GM19324 (cell line): Measurements from ENCODE around the gene MATN3.

Experiments
- ATAC-seq: cut with Tn5 transposase; IDR thresholded peaks from one replicate; pipeline ENCODE4 v1.9.1; 2021; ENCODE audit warnings: mild to moderate bottlenecking, moderate library complexity; ENCODE audit not compliant: unreplicated experiment, low FRiP score

MATN3 gene

DNA sequence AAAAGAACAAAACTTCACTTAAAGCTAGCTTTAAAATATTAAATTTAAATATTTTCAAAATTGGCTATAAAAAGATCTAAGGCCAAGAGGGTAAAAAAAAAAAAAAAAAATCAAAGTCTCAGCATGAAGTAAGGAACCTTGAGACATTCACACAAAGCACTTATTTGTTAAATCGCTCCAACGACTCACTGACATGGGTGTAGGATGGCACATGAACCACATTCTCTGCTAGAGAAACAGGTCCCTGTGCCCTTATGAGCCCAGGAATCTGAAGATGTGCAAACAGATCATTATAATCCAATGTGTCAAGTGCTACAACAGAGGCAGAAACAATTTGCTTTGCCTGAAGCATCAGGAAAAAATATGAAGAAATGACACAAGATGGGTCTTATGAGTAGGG is 25.2 kb upstream of the MATN3 start:
- ATAC-seq: no peak

DNA sequence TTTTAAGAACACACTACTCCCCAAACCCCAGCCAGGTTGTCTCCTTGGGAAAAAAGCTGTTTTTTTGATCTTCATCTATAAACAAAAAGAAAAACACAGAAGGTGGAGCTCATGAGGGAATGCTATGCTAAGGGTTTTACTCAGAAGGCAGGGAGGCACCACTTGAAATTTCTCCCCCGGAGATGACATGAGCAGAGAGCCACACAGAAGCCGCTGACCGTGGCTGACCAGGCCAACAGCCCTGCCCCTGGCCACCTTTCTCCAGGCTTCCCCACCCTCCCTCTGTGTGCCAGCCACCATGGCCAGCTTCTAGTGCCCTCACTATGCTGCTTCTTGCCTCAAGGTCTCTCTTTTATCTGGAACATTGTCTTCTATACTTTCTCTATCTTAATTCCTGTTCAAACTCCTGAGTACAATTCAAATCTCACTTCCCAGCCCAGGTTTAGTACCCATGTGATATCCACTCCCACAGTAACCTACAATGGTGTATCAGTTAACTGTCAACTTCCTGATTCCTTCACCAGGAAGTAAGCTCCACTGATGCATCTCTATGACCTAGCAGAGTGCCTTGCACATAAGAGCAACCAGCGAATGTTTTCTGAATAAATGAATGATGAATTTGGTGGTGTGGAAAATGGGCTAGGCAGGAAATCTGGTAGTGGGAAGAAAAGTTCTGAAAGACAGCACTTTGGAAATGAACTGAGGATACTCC is 23.6 kb upstream of the MATN3 start:
- no peak for ATAC-seq

DNA sequence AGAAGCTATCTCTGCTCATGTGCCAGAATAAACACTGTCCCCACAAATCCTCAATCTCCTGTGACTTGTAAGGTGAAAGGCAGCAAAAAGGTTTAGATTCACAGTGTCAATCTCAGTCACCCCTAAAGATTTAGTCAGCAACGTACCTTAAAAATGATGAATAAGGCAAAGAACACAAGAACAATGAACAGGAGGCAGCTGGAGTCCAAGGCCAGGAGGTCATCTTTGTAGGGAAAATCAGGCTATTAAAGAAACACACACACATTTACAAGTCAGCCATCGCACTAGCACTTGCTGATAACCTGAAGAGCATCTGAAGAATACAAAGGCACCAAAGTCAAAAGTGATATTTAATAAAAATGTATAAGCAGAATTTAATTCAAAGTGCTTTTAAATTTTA is 22.4 kb upstream of the MATN3 start:
- no peak for ATAC-seq

DNA sequence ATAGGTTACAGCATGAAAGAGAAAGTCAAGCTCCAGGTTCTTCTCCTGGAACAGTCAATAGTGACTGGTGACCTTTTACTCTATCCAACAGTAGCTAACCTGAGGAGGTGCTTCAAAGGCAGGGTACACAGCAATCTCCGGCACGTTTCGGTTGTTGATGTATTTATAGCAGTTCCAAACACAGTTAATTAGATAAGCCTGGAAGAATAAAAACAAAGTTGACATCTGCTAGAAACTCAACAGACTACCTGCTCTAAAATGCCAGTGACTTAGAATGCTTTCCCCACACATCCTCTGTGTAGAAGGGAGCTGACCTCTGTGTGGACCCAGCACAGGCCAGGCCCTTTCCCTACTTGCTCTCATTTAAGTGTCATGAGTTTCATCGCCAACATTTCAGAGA is 21.8 kb upstream of the MATN3 start:
- no peak for ATAC-seq

DNA sequence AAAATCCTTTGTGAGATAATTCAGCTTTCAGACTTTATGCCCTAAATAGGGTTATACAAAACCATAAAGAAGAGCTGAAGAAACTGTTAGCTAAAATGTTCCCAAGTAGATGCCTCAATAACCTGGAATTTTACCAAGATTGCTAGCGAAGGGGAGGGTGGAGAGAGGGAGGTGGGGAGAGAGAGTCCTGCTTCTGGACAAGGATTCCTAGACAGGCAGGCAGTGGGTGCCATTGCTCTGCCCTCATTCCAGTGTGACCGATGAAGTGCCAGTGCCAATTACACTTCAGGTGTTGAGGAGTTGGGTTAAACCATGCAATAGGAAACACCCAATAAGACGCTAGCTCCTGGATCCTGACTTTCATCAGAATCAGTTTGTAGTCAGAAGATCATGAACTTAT is 20.9 kb upstream of the MATN3 start:
- no peak for ATAC-seq

DNA sequence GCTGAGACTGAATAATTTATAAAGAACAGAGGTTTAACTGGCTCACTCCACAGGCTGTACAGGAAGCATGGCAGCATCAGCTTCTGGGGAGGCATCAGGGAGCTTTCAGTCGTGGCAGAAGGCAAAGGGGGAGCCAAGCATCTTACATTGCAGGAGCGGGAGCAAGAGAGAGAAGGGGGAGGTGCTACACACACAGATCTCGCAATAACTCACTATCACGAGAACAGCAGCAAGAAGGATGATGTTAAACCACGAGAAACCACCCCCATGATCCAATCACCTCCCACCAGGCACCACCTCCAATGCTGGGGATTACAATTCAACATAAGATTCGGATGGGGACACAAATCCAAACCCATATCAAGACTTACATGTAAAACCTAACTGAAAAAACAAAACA is 17.8 kb upstream of the MATN3 start:
- no peak for ATAC-seq

DNA sequence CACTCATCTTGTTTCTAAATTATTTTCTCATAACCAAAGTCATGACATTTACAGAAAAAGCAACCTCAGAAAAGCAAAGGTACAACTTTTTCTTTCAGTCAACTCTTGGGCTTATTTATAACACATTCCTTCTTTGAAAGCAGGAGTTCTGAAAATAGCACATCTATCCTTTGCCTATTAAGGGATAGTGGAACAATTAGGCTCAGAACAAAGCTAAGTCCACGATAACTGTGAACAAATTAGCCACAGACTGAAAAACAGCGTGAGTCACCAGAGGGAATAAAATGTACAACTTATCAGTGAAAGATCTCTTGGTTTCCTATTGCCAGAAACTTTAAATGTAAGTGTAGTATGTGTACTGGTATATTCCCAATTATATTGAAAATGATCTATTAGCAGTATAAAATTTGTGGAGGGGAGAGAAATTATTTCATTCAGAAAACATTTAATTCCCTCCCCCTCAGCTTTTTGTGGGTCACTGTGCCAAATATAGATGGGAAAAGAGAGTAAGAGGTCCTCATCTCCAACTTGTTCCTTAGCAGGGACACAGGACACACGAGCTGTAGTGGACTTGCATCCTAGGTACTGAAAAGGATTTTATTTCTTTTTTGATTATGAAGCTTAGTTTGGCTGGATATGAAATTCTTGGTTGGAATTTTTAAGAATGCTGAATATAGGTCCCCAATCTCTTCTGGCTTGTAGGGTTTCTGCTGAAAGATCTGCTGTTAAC is 15.4 kb upstream of the MATN3 start:
- no peak for ATAC-seq

DNA sequence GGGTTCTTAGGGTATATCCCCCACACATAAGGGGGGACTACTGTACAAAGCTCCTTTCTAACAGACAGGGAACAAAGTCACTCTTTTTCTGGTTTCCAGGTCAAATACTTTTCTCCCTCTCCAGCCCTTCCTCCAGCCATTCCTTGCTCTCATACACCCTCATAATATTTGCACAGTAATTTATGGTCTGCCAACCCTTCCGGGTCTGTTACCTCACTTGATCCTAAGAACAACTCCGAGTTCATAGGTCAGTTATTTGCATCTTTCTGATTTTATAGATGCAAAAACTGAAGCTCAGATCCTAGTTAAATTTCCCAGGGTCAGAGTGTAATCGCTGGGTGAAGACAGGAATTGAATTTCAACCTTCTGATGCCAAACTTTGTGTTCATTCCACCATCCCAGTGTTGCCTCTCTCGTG is 14.8 kb upstream of the MATN3 start:
- no peak for ATAC-seq

DNA sequence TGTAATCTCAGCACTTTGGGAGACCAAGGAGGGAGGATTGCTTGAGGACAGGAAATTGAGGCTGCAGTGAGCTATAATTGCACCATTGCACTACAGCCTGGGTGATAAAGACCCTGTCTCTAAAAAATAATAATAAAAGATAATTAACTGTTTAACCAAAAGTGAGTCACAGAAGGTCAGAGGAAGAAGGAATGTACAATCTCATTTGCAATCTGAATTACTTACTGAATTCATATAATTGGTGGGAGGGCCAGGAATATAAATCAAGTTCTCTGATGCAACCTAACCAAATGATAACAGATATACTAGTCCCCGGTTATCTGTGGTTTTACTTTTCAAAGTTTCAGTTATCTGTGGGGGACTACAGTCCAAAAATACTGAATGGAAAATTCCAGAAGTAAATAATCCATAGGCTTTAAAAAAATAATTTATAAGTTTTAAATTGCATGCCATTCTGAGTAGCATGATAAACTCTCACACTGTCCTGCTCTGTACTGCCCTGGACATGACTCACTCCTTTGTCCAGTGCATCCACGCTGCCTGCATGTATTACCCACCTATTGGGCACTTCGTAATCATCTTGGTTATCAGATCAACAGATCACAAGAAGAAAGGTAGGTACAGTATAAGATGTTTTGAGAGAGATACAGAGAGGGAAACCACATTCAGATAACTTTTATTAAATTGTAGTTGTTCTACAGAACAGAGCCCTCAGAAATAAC is 12.8 kb upstream of the MATN3 start:
- no peak for ATAC-seq

DNA sequence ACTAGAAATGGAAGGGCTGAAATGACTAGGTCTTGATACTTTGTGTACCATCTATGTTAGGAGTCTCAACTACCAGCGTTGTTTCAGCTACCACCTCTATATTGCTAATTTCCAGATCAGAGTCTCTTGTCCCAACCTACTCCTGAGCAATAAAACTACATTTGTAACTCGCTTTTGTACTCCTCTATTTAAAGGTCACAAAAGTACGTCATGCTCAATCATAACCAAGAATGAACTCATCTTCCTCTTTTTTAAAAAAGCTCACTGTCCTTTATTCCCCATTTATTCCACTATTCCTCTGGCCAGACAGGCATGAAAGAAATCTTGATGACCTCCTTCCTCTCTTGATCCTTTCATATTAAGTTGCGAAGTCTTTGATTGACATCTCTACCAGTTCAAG is 11.2 kb upstream of the MATN3 start:
- ATAC-seq: no peak

DNA sequence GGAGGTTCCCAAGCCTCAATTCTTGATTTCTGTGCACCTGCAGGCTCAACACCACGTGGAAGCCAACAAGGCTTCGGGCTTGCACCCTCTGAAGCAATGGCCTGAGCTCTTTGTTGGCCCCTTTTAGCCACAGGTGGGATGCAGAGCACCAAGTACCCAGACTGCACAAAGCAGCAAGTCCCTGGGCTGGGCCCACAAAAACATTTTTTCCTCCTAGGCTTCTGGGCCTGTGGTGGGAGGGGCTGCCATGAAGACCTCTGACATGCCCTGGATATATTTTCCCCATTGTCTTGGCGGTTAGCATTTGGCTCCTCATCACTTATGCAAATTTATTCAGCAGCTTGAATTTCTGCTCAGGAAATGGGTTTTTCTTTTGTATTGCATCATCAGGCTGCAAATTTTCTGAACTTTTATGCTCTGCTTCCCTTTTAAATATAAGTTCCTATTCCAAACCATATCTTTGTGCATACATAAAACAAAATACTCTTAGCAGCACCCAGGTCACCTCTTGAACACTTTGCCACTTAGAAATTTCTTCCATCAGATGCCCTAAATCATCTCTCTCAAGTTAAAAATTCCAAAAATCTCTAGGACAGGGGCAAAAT is 9.0 kb upstream of the MATN3 start:
- no peak for ATAC-seq

DNA sequence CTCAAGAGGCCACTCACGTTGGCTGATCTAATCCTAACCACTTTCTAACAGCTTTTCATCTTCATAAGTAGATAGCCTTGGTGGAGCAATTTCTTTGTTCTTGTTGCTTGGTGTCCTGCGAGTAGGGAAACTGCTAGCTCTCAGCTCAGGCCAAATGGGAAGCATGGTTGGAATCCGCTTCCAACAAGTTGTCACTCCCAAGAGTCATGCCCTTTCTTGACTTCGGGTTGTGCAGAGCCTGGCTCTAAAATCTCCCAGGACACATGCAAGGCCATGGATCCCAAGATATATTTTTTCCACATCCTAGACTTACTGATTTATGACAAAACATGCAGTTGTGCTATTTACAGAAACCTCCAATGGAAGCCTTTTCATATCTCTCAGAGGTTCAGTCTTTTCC is 7.3 kb upstream of the MATN3 start:
- ATAC-seq: no peak

DNA sequence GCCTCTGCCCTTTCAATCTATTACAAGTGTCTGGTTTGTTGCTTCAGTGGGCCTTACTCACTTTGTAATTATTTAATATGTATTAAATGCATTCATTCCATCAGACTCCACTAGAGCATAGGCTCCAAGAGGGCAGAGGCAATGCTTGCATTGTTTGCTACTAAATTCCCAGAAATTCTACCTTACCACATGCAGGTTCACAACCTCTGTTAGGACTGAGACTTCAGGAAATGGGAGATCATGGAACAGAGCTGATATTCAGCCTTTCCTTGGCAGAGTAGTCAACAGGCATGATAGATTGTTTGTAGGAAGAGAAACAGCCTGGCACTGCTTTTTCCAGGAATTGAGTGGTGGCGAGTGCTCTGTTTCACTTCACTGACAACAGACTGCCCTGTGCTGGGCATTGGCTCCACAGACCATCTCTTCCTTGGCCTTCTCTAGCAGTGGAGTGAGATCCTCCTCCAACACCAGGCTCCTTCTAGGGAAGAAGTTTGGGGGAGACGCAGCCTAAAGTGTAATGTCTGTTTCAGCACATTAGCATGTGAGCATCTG is 6.2 kb upstream of the MATN3 start:
- ATAC-seq: no peak

DNA sequence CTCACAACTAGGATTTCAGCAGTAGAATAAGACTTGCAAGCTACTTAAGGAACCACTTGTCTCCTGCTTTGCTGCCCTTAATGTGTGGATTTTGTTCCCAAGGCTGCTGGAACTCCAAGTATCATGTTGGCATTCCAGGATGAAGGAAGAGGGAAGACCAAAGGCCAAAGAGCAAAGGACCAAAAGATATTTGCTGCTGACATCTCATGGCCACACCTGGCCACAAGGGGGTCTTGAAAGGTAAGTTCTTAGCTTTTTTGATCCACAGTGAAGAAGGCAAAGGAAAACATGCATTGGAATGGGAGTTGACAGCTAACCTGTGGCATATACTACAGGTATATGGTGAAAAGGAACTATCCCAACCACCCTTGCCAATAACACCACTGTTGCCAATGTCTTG is 3.9 kb upstream of the MATN3 start:
- ATAC-seq: no peak

DNA sequence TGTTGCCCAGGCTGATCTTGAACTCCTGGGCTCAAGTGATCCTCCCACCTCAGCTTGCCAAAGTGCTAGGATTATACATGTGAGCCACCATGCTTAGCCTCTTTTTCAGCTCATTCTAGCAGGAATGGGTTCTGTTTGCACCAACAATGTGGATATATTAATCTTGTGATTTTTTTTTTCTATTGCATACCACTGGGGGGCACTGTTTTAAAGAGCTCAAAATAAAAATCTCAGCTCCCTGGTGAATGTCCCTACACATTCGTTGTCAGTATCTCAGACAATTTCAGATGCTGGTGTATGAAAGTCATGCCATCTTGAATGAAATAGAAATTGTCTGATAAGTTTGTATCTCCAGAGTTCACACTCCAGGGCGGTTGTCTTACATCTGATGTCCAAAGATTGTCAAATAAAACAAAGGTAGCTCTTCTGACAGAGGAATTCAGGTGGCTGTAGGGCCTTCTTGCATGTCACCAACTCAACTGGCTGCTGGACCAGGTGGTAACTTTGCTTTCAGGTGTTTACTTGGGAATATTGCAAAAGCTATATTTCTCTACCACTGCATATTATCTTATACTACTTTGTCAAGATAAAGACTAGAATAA is 3.1 kb upstream of the MATN3 start:
- ATAC-seq: no peak

DNA sequence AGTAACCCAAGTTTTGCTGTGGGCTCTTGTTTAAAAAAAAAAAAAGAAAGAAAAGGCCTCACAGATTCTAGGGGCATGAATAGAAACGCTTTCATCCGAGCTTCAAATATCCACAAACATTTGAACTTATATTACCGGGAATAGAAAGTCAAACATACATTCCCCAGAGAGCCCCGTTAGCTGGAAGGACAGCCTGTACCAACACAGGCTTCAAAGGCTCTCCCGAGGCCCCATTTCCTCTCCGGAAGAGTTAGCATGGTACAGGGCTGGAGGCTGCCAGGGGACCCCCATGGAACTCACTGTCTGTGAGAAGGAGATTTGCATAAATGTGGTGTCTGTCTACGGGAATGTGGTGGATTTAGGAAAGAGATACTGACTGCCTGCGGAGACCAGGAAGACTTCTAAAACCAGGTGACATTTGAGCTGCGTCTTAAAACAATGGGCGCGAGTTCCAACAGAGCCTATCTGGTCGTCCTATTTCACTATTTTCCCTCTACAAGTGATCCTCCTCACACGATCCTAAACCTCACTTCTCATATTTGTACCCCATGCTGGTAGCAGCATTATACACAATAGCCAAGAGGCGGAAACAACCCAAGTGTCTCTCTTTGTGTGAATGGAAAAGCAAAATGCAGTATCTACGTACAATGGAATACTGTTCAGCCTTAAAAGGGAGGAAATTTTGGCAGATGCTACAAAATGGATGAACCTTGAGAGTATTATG is 820 bp upstream of the MATN3 start:
- ATAC-seq: no peak

DNA sequence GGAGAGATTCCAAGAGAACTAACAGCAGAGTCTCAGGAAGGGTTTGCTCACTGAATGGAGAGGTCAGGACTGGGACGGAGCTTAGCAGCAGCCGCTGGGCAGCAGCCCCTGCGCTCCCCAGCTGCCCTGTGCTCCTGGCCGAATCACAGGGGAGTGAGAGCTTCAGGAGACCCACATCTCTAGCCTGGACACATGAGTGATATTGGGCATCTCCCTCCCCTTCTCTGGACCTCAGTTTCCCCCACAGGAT is 511 bp downstream of the MATN3 start:
- no peak for ATAC-seq

DNA sequence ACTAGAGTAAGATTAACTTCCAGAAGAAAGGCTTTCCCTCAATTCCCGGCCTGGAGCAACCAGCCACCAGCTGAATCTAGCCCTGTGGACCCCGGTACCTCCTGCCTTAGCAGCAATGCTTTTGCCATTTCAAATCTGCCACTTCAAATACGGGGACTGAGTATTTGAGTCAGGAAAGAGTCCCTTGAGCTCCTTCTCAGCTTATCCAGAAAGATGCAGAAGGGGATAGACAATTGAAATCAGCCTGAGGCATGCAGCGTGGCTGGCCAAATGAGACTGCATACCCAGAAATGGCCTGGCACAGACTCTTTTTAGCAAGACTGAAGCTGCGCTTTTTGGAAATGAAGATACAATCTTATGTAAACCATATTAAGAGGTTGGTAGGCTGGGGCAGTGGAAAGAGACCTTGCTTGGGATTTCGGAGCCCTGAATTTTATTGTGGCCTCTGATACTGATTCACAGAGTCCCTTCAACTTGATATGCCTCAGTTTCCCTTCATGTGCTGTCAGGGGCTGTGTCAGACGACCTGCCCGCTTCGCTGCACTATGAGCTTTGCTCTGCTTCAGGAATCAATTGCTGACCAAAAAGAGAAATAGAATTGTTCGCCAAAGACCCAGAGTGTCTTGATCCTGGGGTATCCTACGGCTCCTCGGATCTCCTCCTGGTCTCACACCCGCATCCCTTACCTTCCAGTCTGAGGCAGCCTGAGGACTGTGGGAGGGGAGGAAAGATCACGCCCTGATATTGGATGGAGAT is 1.0 kb downstream of the MATN3 start:
- no peak for ATAC-seq

DNA sequence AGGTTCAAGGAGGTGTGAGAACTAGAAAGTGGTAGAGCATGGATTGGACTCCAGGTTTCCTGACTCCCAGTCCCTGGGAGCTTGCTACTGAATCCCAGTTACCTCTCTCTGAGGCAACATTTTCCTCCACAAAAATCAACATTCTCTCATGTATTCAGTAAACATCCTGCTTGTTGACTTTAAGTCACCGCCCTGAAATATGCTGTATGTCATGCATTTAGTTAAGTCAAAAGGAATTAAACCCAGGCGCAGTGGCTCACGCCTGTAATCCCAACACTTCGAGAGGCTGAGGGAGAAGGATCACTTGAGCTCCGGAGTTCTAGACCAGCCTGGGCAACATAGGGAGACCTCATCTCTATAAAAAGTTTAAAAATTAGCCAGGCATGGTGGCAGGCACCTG is 3.8 kb downstream of the MATN3 start:
- no peak for ATAC-seq
